Muscle layer of duodenum (tissue), 2 donors: ENCODE measurements around the gene SPC24.
"Not testable (repeated sequence)": the region's sequence is repeated elsewhere in the genome, so short reads cannot be mapped to it uniquely, and the experiment has no call there.

Experiments
- H3K27ac ChIP-seq: one replicate; pipeline ENCODE4 v1.7.0; 2013; ENCODE audit warnings: mild to moderate bottlenecking, low read length
- H3K27me3 ChIP-seq: one replicate; pipeline ENCODE4 v1.7.0; 2013; ENCODE audit warnings: low read depth, mild to moderate bottlenecking, control low read depth, low read length
- H3K36me3 ChIP-seq, 2 donors: one replicate each; pipeline ENCODE4 v1.7.0; 2013; ENCODE audit warnings: low read length in 2 of 2, control low read depth in 1 of 2, mild to moderate bottlenecking in 1 of 2; ENCODE audit not compliant: insufficient read depth in 2 of 2, control insufficient read depth in 1 of 2
- H3K4me1 ChIP-seq, 2 donors: one replicate each; pipeline ENCODE4 v1.7.0; 2013; ENCODE audit warnings: low read length in 2 of 2, mild to moderate bottlenecking in 2 of 2, control low read depth in 1 of 2, moderate library complexity in 1 of 2; ENCODE audit not compliant: insufficient read depth in 2 of 2, control insufficient read depth in 1 of 2
- H3K4me3 ChIP-seq, 2 donors: one replicate each; pipeline ENCODE4 v1.7.0; 2013; ENCODE audit warnings: low read length in 2 of 2, low read depth in 1 of 2, mild to moderate bottlenecking in 1 of 2
- H3K9me3 ChIP-seq, 2 donors: one replicate each; pipeline ENCODE4 v1.7.0; 2013; ENCODE audit warnings: low read length in 2 of 2, control low read depth in 1 of 2, mild to moderate bottlenecking in 1 of 2; ENCODE audit not compliant: control insufficient read depth in 1 of 2
- donor health status: healthy.

Gene SPC24

GRCh38 chr19:11101057-11101456 lies 54.5 kb downstream of the SPC24 start:
- Histone ChIP-seq H3K9me3 (peaks cover 0 to 2% of the 10 kb centered on the region in 2 donors), H3K36me3 (peaks cover 13 to 34% of the 10 kb centered on the region in 2 donors), H3K27me3 (no peaks in the 10 kb centered on the region), H3K4me3 (no peak overlapping the region), H3K27ac (no peak overlapping the region), H3K4me1 (peaks cover 0 to 4% of the 10 kb centered on the region in 2 donors)

- Histone ChIP-seq H3K27me3 (no peaks in the 10 kb centered on the region), H3K4me1 (peaks cover 0 to 5% of the 10 kb centered on the region in 2 donors), H3K27ac (no peak overlapping the region), H3K4me3 (no peak overlapping the region), H3K9me3 (peaks cover 0 to 2% of the 10 kb centered on the region in 2 donors), H3K36me3 (peaks cover 13 to 27% of the 10 kb centered on the region in 2 donors)
Observed at GRCh38 chr19:11100049-11100448, 55.5 kb downstream of the SPC24 start.

GRCh38 chr19:11098861-11099260 lies 56.7 kb downstream of the SPC24 start:
- H3K36me3 ChIP-seq = peaks cover 13 to 17% of the 10 kb centered on the region in 2 donors
- no peaks in the 10 kb centered on the region for H3K27me3 ChIP-seq
- no peak overlapping the region for H3K4me3 ChIP-seq
- H3K9me3 ChIP-seq = peaks cover 0 to 2% of the 10 kb centered on the region in 2 donors
- no peak overlapping the region for H3K27ac ChIP-seq
- H3K4me1 ChIP-seq = peaks cover 0 to 12% of the 10 kb centered on the region in 2 donors

GRCh38 chr19:11098327-11098726 lies 57.3 kb downstream of the SPC24 start:
- H3K27ac ChIP-seq = no peak overlapping the region
- H3K9me3 ChIP-seq = peaks cover 0 to 2% of the 10 kb centered on the region in 2 donors
- H3K4me1 ChIP-seq = peaks cover 0 to 12% of the 10 kb centered on the region in 2 donors
- H3K27me3 ChIP-seq = no peaks in the 10 kb centered on the region
- no peak overlapping the region for H3K4me3 ChIP-seq
- peaks cover 13 to 16% of the 10 kb centered on the region in 2 donors for H3K36me3 ChIP-seq

- not testable (repeated sequence) for H3K27me3 ChIP-seq, H3K27ac ChIP-seq, H3K9me3 ChIP-seq, H3K36me3 ChIP-seq, H3K4me3 ChIP-seq
- peaks cover 0 to 12% of the 10 kb centered on the region in 2 donors for H3K4me1 ChIP-seq
Observed at GRCh38 chr19:11097367-11097766, 58.2 kb downstream of the SPC24 start.

GRCh38 chr19:11096210-11096841 lies 59.3 kb downstream of the SPC24 start:
- Histone ChIP-seq H3K4me1 (peaks cover 5 to 12% of the 10 kb centered on the region in 2 donors), H3K9me3 (peaks cover 0 to 2% of the 10 kb centered on the region in 2 donors), H3K4me3 (no peak overlapping the region), H3K27me3 (no peaks in the 10 kb centered on the region), H3K27ac (peak overlapping the region; percentile 85), H3K36me3 (peaks cover 3 to 5% of the 10 kb centered on the region in 2 donors)
